K562 (cell line): ENCODE data around the gene SCAF11. TPM values are rescaled to one million over a fixed set of nuclear protein-coding genes. Genes with fewer than 3 reads are reported as not detected.

ENCODE experiments used
- ATAC-seq: fragments of 200-7000 bp; cut with Tn5 transposase; 3 replicates; pipeline ENCODE4 v1.9.1; 2020; ENCODE audit warnings: moderate library complexity
- BruUV-seq: library from RNA; stranded (reverse); fragments of 400-500 nt; replicated peaks from 2 replicates; lab custom pipeline; 2021; lab: Mats Ljungman, UMichigan
- CTCF ChIA-PET: fragments of 300-600 bp; formaldehyde crosslinking; extraction: SDS; loops from one replicate; lab custom pipeline; 2021; ENCODE audit warnings: low intra/inter-chr PET ratio; lab: Yijun Ruan, JAX
- POLR2A ChIA-PET: fragments of 300-600, 350-650 bp; sonication (Branson Sonifier 250); formaldehyde crosslinking; extraction: SDS; loops from one replicate; lab custom pipeline; 2021; ENCODE audit warnings: antibody characterized with exemption, inconsistent platforms; lab: Yijun Ruan, JAX
- DNase-seq, 4 experiments: peaks; one replicate each; pipeline versions ENCODE4 v3.0.0 to v3.0.0-alpha.2; 2011 to 2018; ENCODE audit warnings: low spot score in 3 of 4, mixed read lengths in 3 of 4; ENCODE audit errors: extremely low read depth in 1 of 4
- FAIRE-seq: peaks from 2 replicates; lab custom pipeline; 2011; peaks lifted over from hg19 to GRCh38; lab: Jason Lieb, UNC
- H2AFZ ChIP-seq: 2 replicates; pipeline ENCODE4 v1.6.0; 2011; ENCODE audit warnings: low read depth, low read length, control low read depth, inconsistent platforms
- H3K27ac ChIP-seq: fragments of 200-600 bp; 3 replicates; pipeline ENCODE4 v1.8.0; 2011; ENCODE audit warnings: low read depth, mild to moderate bottlenecking, control low read depth, inconsistent platforms, low read length, moderate library complexity, mixed read lengths; ENCODE audit errors: extremely low read depth
- H3K27me3 ChIP-seq, 2 experiments: fragments of 300-600 bp in 1 of 2; 2 replicates in 1 of 2; 3 replicates in 1 of 2; pipeline versions ENCODE4 v1.6.0 to v1.8.0; 2011; ENCODE audit warnings: inconsistent platforms in 2 of 2, low read length in 2 of 2, mild to moderate bottlenecking in 1 of 2, mixed read lengths in 1 of 2, moderate library complexity in 1 of 2; ENCODE audit not compliant: control insufficient read depth in 2 of 2, insufficient read depth in 2 of 2
- H3K36me3 ChIP-seq: fragments of 300-600 bp; 3 replicates; pipeline ENCODE4 v1.8.0; 2011; ENCODE audit warnings: mild to moderate bottlenecking, low read length, inconsistent platforms; ENCODE audit not compliant: control insufficient read depth, insufficient read depth
- H3K4me1 ChIP-seq, 2 experiments: fragments of 200-600 bp in 1 of 2; replicated peaks in 1 of 2; 2 replicates in 1 of 2; 3 replicates in 1 of 2; pipeline versions ENCODE4 v1.5.1 to v1.8.0; 2011; ENCODE audit warnings: inconsistent platforms in 2 of 2, low read length in 2 of 2, mild to moderate bottlenecking in 1 of 2, mixed read lengths in 1 of 2, moderate library complexity in 1 of 2; ENCODE audit not compliant: control insufficient read depth in 2 of 2, insufficient read depth in 2 of 2
- H3K4me2 ChIP-seq: 2 replicates; pipeline ENCODE4 v1.6.1; 2011; ENCODE audit warnings: low read length, control low read depth, inconsistent platforms, mixed read lengths; ENCODE audit not compliant: insufficient read depth
- H3K4me3 ChIP-seq: fragments of 200-600 bp; sonication (generic), shearing (Covaris generic); 2 replicates; pipeline ENCODE4 v1.5.1; 2016; ENCODE audit warnings: control low read depth, inconsistent platforms
- H3K79me2 ChIP-seq: fragments of 200-600 bp; 3 replicates; pipeline ENCODE4 v1.8.0; 2011; ENCODE audit warnings: low read length, inconsistent platforms; ENCODE audit not compliant: control insufficient read depth, insufficient read depth
- H3K9ac ChIP-seq, 2 experiments: 2 replicates each; pipeline versions ENCODE4 v1.6.0 to v1.6.1; 2011; ENCODE audit warnings: low read depth in 2 of 2, low read length in 2 of 2, control low read depth in 1 of 2, inconsistent platforms in 1 of 2, mild to moderate bottlenecking in 1 of 2, mixed read lengths in 1 of 2; ENCODE audit not compliant: insufficient read depth in 1 of 2
- H3K9me1 ChIP-seq: one replicate; pipeline ENCODE4 v1.6.0; 2011; ENCODE audit warnings: inconsistent platforms, mild to moderate bottlenecking, low read length, moderate library complexity; ENCODE audit not compliant: control insufficient read depth, insufficient read depth
- H3K9me3 ChIP-seq: replicated peaks from 2 replicates; pipeline ENCODE4 v1.5.1; 2011; ENCODE audit warnings: low read depth, low read length, inconsistent platforms; ENCODE audit not compliant: control insufficient read depth, insufficient read depth
- H4K20me1 ChIP-seq: replicated peaks from 2 replicates; pipeline ENCODE4 v1.6.1; 2011; ENCODE audit warnings: low read length, inconsistent platforms, mixed read lengths; ENCODE audit not compliant: control insufficient read depth, insufficient read depth
- BCOR ChIP-seq: fragments of 450-650 bp; IDR thresholded peaks from 2 replicates; pipeline ENCODE4 v1.6.1; 2016
- ETS1 ChIP-seq: conservative IDR thresholded peaks from 2 replicates; pipeline ENCODE4 v1.6.1; 2011; ENCODE audit warnings: low read depth, mild to moderate bottlenecking, low read length; ENCODE audit not compliant: control insufficient read depth
- MCM5 ChIP-seq: fragments of 450-650 bp; IDR thresholded peaks from 2 replicates; pipeline ENCODE4 v1.6.1; 2016; ENCODE audit warnings: low read depth
- POLR2AphosphoS5 ChIP-seq: IDR thresholded peaks from 2 replicates; pipeline ENCODE4 v1.6.1; 2011; ENCODE audit warnings: mild to moderate bottlenecking, low read depth, low read length, moderate library complexity; ENCODE audit not compliant: control insufficient read depth, insufficient read depth
- POLR2H ChIP-seq: IDR thresholded peaks from 2 replicates; pipeline ENCODE4 v1.6.1; 2016; ENCODE audit warnings: missing genetic modification characterization, low read depth, mild to moderate bottlenecking, control low read depth, missing compliant biosample characterization, moderate library complexity
- RB1 ChIP-seq: fragments of 450-650 bp; IDR thresholded peaks from 2 replicates; pipeline ENCODE4 v1.6.1; 2017; ENCODE audit warnings: low read depth, mild to moderate bottlenecking
- TAF1 ChIP-seq: IDR thresholded peaks from 2 replicates; pipeline ENCODE4 v1.6.1; 2011; ENCODE audit warnings: mild to moderate bottlenecking, low read length, moderate library complexity; ENCODE audit not compliant: insufficient read depth, control insufficient read depth, severe bottlenecking; ENCODE audit errors: extremely low read depth
- TGIF2 ChIP-seq: sonication (generic); formaldehyde crosslinking; IDR thresholded peaks from 2 replicates; pipeline ENCODE4 v1.8.1; 2022; ENCODE audit warnings: mild to moderate bottlenecking, missing genetic modification reagents, moderate library complexity
- TOE1 ChIP-seq, 2 experiments: fragments of 450-650 bp in 1 of 2; sonication (generic) in 1 of 2; formaldehyde crosslinking in 1 of 2; IDR thresholded peaks; 2 replicates each; pipeline versions ENCODE4 v1.7.1 to v1.8.0; 2016 to 2022; ENCODE audit warnings: borderline replicate concordance in 2 of 2, mild to moderate bottlenecking in 2 of 2, antibody characterized with exemption in 1 of 2, inconsistent platforms in 1 of 2, low read depth in 1 of 2, missing genetic modification reagents in 1 of 2, moderate library complexity in 1 of 2
- ZFX ChIP-seq: sonication (generic); formaldehyde crosslinking; IDR thresholded peaks from 2 replicates; pipeline ENCODE4 v1.8.0; 2022; ENCODE audit warnings: mild to moderate bottlenecking, missing genetic modification reagents, moderate library complexity
- ZKSCAN1 ChIP-seq: fragments of 150-350 bp; IDR thresholded peaks from 2 replicates; pipeline ENCODE4 v1.6.1; 2016; ENCODE audit warnings: low read depth, low read length
- ZNF124 ChIP-seq: sonication (generic); formaldehyde crosslinking; IDR thresholded peaks from 2 replicates; pipeline ENCODE4 v1.8.1; 2022; ENCODE audit warnings: missing genetic modification reagents
- ZNF282 ChIP-seq: sonication (generic); formaldehyde crosslinking; IDR thresholded peaks from 2 replicates; pipeline ENCODE4 v1.8.1; 2023; ENCODE audit warnings: missing genetic modification reagents
- ZNF785 ChIP-seq: fragments of 250-450 bp; sonication (Bioruptor Pico); IDR thresholded peaks from 2 replicates; pipeline ENCODE4 v1.4.0; 2020; ENCODE audit warnings: mild to moderate bottlenecking
- WGBS: fragments of 100-300 bp; shearing (Covaris generic); methylation state at CpG from one replicate; pipeline ENCODE4 v1.1.6; 2016; ENCODE audit warnings: low coverage, mixed read lengths; ENCODE audit not compliant: insufficient coverage; ENCODE audit errors: missing lambda C conversion rate; 5-methylcytosine and 5-hydroxymethylcytosine counted together
- in situ Hi-C: fragments of 300-500 bp; cut with MboI; formaldehyde crosslinking; loops from 4 replicates; pipeline ENCODE4 v1.15.0; 2018; ENCODE audit warnings: inconsistent platforms, mixed read lengths
- intact Hi-C: fragments of 100-400 bp; cut with micrococcal nuclease; formaldehyde crosslinking; loops from 2 replicates; pipeline ENCODE4 v1.14.2; 2022
- polyA plus RNA-seq, 8 experiments: library from polyadenylated mRNA; depleted of rRNA in 4 of 8; stranded (reverse) in 5 of 8; unstranded in 3 of 8; fragments of >200 nt; fragmentation: Nextera tagmentation in 2 of 8; fragmentation: Illumina TruSeq in 1 of 8; extraction: Ambion mirVana in 2 of 8; extraction: Trizol in 1 of 8; gene quantifications; 2 replicates each; pipeline versions ENCODE4 v1.2.1 to v1.2.3, GENCODE V29; 2011 to 2014; ENCODE audit warnings: inconsistent platforms in 1 of 8, missing spikeins in 1 of 8
- total RNA-seq, 7 experiments: library from RNA; depleted of rRNA in 6 of 7; stranded (reverse); fragments of >200 nt in 6 of 7; fragmentation: Illumina TruSeq in 2 of 7; extraction: Trizol in 2 of 7; gene quantifications; 2 replicates each; pipeline versions ENCODE4 v1.2.1 to v1.2.3, GENCODE V29; 2011 to 2021; ENCODE audit warnings: low replicate concordance in 1 of 7

The SCAF11 gene
- total and polyA plus RNA-seq, 9 of the 15 experiments (the other 6 are each of a cell fraction or from before 2014, with no cell fraction given): 30.4 to 119 (median 80.0) TPM

- Histone ChIP-seq H3K4me3 (no peak overlapping the region), H2AFZ (no peak overlapping the region), H3K4me2 (no peak overlapping the region), H3K9me3 (no peaks in the 10 kb centered on the region), H3K9ac (no peak overlapping the region), H3K79me2 (no peaks in the 10 kb centered on the region), H3K9me1 (no peaks in the 10 kb centered on the region), H3K4me1 (no peaks in the 10 kb centered on the region), H3K36me3 (peaks cover 72% of the 10 kb centered on the region), H3K27me3 (no peaks in the 10 kb centered on the region), H3K27ac (no peak overlapping the region), H4K20me1 (no peaks in the 10 kb centered on the region)
- intact Hi-C loops: no loop called here
- FAIRE-seq (no peak), DNase-seq (no peak), ATAC-seq (no peak)
- no TSS peak for BruUV-seq
- in situ Hi-C loops: no loop called here
- ChIA-PET POLR2A (interaction anchor here (1.3 kb wide), 1 partner anchor 10 kb away, joined by 3 read pairs; no protein-coding TSS in a partner anchor), CTCF (no interaction called here)
- WGBS: 75% methylated on average over 1 of the region's 1 CpG
- no peak for TF ChIP-seq RB1
- no peak for TF ChIP-seq BCOR
- TF ChIP-seq TOE1 (IDR thresholded peaks at IDR 0.05; ENCODE audit: borderline replicate concordance): no peak
- no peak for TF ChIP-seq TOE1 (CRISPR knock-in tag; IDR thresholded peaks at IDR 0.05; ENCODE audit: borderline replicate concordance, low read depth)
These were observed 43.9 kb downstream of the SCAF11 start for GRCh38 chr12:45946435-45946834.

DNA sequence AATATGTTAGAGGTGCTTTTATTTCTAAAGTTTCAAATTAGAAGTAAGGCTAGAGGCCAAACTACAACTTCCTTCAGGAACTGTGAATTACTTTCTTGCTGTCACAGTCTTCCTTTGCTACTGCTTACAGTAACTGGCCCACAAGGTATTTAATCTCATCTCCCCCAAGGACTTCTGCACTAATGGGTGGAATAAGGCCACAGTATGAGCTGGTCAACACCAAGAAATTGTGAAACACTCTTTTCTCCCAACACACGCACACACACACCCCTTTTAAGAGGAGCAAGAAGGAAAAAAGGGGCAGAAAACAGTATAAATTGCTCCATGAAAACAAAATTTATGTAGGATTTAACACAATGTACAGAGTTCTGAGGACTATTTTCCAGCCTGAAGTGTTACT is 45.6 kb downstream of the SCAF11 start:
- Histone ChIP-seq H3K4me1 (no peaks in the 10 kb centered on the region), H3K9me1 (no peaks in the 10 kb centered on the region), H3K9ac (no peak overlapping the region), H4K20me1 (no peaks in the 10 kb centered on the region), H2AFZ (no peak overlapping the region), H3K36me3 (peaks cover 81% of the 10 kb centered on the region), H3K27ac (no peak overlapping the region), H3K27me3 (no peaks in the 10 kb centered on the region), H3K9me3 (no peaks in the 10 kb centered on the region), H3K4me2 (no peak overlapping the region), H3K79me2 (no peaks in the 10 kb centered on the region), H3K4me3 (no peak overlapping the region)
- 100% methylated on average over 1 of the region's 1 CpG for WGBS
- no peak for DNase-seq
- BruUV-seq: no TSS peak
- ATAC-seq: no peak
- CTCF ChIA-PET: no interaction called here
- POLR2A ChIA-PET: no interaction called here
- no peak for FAIRE-seq
- in situ Hi-C loops (no loop called here), intact Hi-C loops (no loop called here)
- no peak for TF ChIP-seq TAF1
- TF ChIP-seq ZNF785: no peak
- TF ChIP-seq POLR2AphosphoS5: no peak
- TF ChIP-seq ZFX (CRISPR knock-in tag): no peak
- no peak for TF ChIP-seq TGIF2 (CRISPR knock-in tag)
- TF ChIP-seq ZKSCAN1: no peak
- no peak for TF ChIP-seq POLR2H (tag)
- TF ChIP-seq MCM5: no peak
- TF ChIP-seq ZNF124 (CRISPR knock-in tag): no peak
- TF ChIP-seq ETS1: no peak
- no peak for TF ChIP-seq ZNF282 (CRISPR knock-in tag)
